Islet of Langerhans (tissue), 1 donor: Measurements from ENCODE around the gene ADCY2.

Source experiments
- FAIRE-seq: peaks from one replicate; lab custom pipeline; 2011; peaks lifted over from hg19 to GRCh38; lab: Jason Lieb, UNC

The ADCY2 gene

GRCh38 chr5:7606840-7607465 lies 211.0 kb downstream of the ADCY2 start:
- FAIRE-seq, result no peak

- no peak for FAIRE-seq
These were observed 212.8 kb downstream of the ADCY2 start for GRCh38 chr5:7608772-7609171.

GRCh38 chr5:7609726-7610125 lies 213.8 kb downstream of the ADCY2 start:
- FAIRE-seq, result no peak

DNA sequence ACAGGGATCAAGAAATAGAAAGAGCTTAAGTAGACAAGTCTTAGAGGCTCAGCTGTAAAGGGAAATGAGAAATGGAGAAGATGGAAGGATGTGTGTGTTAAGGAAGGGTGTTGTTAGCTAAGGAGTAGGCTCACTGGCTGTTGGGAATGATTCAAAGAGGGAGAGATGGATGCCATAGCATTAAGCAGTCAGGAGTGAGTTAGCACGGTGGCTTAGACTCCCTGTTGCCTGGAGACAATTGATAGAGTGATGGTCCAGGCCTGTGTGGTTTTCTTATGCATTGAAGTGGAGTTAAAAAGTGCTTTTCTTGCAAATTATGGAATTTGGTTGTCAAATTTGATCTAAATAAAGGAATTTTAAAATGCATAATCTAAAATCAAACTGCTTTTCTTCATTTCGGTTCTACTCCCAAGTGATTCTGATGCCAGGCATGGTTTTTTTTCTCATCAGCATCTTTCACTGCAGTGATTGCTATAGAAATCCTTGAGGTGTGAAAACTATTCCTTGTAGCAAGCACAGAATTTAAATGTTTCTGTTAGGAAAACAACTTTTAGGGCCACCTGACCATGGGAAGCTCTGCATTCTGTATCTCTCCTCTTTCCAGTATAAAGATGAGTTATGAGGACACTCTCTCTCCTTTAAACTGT lies 214.7 kb downstream of the ADCY2 start:
- no peak for FAIRE-seq

GRCh38 chr5:7611518-7611917 lies 215.6 kb downstream of the ADCY2 start:
- no peak for FAIRE-seq

GRCh38 chr5:7615566-7616061 lies 219.7 kb downstream of the ADCY2 start:
- FAIRE-seq, result no peak

- FAIRE-seq, result no peak
These were observed 221.0 kb downstream of the ADCY2 start for GRCh38 chr5:7616897-7617296.

DNA sequence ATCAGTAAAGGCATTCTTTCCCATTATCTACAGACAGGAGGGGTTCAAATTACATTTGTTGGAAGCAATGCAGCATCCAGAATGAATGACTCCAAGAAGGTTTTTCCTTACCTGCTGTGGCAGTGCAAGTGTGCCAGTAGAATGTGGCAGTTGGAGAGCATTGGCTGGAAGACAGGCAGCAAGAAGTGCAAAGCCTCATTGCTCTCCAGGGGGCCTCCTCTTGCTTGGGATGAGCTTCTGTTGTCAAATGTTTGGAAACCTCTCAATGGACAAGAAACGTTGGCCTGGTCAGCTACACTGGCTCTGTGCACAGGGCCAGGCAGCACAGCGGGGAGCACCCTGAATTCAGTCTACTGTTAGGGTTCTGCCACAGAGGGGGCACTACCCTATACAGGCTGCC lies 226.6 kb downstream of the ADCY2 start:
- no peak for FAIRE-seq

DNA sequence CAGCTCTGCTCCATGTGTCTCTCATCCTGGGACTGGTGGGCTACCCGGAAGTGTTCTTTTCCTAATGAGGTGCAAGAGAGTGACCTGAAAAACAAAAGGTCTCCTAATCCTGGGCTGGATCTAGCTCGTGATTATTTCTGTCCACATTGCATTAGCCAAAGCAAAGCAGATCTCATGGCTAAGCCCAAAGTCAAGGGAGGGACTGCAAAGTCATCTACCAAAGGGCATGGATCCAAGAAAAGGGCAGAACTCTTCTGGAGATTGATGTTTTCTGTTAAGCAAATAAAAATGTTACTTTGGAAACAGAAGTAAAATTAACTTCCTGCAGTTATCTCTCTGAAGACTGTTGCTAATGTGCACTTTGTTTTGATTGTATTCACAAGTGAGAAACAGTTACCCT lies 229.8 kb downstream of the ADCY2 start:
- no peak for FAIRE-seq

GRCh38 chr5:7628248-7628647 lies 232.3 kb downstream of the ADCY2 start:
- FAIRE-seq, result no peak

- FAIRE-seq, result no peak
These were observed 232.9 kb downstream of the ADCY2 start for GRCh38 chr5:7628820-7629219.

DNA sequence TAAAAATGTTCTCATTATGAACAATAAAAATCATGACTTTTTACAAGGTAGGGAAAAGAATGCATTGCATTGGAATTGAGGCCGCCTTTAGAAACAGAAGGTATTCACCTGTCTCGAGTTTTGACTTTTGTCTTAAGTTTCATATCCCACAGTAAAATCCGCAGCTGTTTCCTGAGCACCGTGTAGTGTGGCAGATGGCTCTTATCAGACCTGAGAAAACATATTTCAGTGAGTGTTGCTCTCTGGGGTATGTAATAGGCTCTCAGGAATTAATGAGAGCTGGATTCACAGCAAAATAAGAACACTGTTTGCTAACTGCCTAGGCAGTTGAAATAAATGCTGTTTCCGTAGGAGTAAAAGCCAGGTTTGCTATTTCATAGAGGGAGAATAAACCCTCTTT lies 233.6 kb downstream of the ADCY2 start:
- peak; percentile 88 for FAIRE-seq

- FAIRE-seq, result no peak
These were observed 238.9 kb downstream of the ADCY2 start for GRCh38 chr5:7634837-7635236.

DNA sequence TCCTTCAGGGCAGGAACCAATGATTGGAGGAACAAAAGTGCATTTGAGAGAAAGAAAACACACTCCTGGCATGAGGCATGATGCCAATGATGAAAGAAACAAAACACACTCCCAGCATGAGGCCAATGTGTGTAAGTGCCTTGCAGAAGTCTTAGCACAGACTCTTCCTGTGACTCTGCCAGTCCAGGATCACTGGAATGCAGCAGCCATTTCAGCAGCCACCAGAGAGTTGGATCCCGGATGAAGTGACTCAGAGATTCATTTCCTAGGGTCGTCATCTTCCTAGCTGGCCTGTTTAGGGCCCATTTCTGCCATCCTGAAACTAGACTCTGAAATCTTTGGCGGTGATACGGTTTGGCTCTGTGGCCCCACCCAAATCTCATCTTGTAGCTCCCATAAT lies 242.5 kb downstream of the ADCY2 start:
- no peak for FAIRE-seq

GRCh38 chr5:7642029-7642428 lies 246.1 kb downstream of the ADCY2 start:
- no peak for FAIRE-seq

- no peak for FAIRE-seq
These were observed 248.8 kb downstream of the ADCY2 start for GRCh38 chr5:7644723-7645122.

GRCh38 chr5:7650755-7651154 lies 254.8 kb downstream of the ADCY2 start:
- no peak for FAIRE-seq

- no peak for FAIRE-seq
These were observed 257.1 kb downstream of the ADCY2 start for GRCh38 chr5:7653046-7653445.

- FAIRE-seq, result no peak
These were observed 261.2 kb downstream of the ADCY2 start for GRCh38 chr5:7657153-7657552.

GRCh38 chr5:7659420-7659819 lies 263.5 kb downstream of the ADCY2 start:
- FAIRE-seq, result no peak

- FAIRE-seq, result no peak
These were observed 266.4 kb downstream of the ADCY2 start for GRCh38 chr5:7662289-7662688.

GRCh38 chr5:7663808-7664207 lies 267.9 kb downstream of the ADCY2 start:
- no peak for FAIRE-seq

- no peak for FAIRE-seq
These were observed 268.3 kb downstream of the ADCY2 start for GRCh38 chr5:7664208-7664607.

DNA sequence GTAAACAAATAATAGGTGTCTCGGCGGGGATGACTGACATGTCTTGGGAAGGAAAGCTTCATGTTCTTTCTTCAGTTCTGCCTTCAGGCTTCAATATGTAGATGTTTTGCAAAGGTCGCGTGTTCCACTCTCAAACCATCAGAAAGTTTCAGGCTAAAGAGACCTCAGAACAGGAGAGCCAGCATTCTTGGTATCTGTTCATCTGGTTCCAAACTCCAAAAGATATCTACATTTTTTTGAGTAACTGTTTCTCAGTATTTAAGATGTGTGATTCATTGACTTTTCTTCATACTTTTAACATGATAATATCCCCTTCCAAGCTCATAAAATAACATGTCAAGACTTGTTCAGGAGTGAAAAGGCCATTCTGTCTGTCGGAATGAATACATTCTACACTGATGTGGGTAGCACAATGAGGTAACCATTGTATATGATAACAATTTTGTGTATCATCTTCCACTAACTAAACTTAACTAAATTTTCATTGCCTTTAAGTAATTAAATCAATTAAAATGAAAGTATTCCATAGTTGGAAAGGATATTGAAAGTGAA lies 271.4 kb downstream of the ADCY2 start:
- FAIRE-seq, result no peak
